OCI-LY1 (cell line): ENCODE measurements around the gene GALNT7.

Experiments used
- H2AFZ ChIP-seq: fragments of 200-600 bp; sonication (generic), shearing (Covaris generic); 2 replicates; pipeline ENCODE4 v1.6.0; 2014; ENCODE audit warnings: antibody characterized with exemption, mild to moderate bottlenecking, low read length
- H3F3A ChIP-seq: fragments of 200-600 bp; sonication (generic), shearing (Covaris generic); 2 replicates; pipeline ENCODE4 v1.6.0; 2014; ENCODE audit warnings: mild to moderate bottlenecking, antibody characterized with exemption, low read length, moderate library complexity; ENCODE audit not compliant: insufficient read depth
- H3K27ac ChIP-seq: fragments of 200-600 bp; sonication (generic); 2 replicates; pipeline ENCODE4 v1.5.1; 2014; ENCODE audit warnings: low read length, mixed run types, mild to moderate bottlenecking, low read depth; ENCODE audit not compliant: poor library complexity, severe bottlenecking
- H3K27me3 ChIP-seq: fragments of 200-600 bp; sonication (generic); 2 replicates; pipeline ENCODE4 v1.6.0; 2014; ENCODE audit warnings: antibody characterized with exemption, mild to moderate bottlenecking, low read length, moderate library complexity; ENCODE audit not compliant: insufficient read depth
- H3K36me3 ChIP-seq: fragments of 200-600 bp; sonication (generic); 2 replicates; pipeline ENCODE4 v1.6.1; 2014; ENCODE audit warnings: mild to moderate bottlenecking, antibody characterized with exemption, low read length, moderate library complexity, mixed read lengths; ENCODE audit not compliant: insufficient read depth
- H3K4me1 ChIP-seq: fragments of 200-600 bp; sonication (generic); 2 replicates; pipeline ENCODE4 v1.5.1; 2014; ENCODE audit warnings: mild to moderate bottlenecking, low read length, moderate library complexity; ENCODE audit not compliant: insufficient read depth, severe bottlenecking
- H3K4me2 ChIP-seq: fragments of 200-600 bp; sonication (generic), shearing (Covaris generic); 2 replicates; pipeline ENCODE4 v1.6.1; 2014; ENCODE audit warnings: low read length
- H3K4me3 ChIP-seq: fragments of 200-600 bp; sonication (generic); 2 replicates; pipeline ENCODE4 v1.5.1; 2014; ENCODE audit warnings: low read length, low read depth, mild to moderate bottlenecking, mixed read lengths; ENCODE audit not compliant: poor library complexity, severe bottlenecking
- H3K79me2 ChIP-seq: fragments of 200-600 bp; shearing (Covaris generic); 2 replicates; pipeline ENCODE4 v1.6.1; 2016; ENCODE audit warnings: mixed run types, low read length, mixed read lengths; ENCODE audit not compliant: insufficient read depth
- H3K9ac ChIP-seq: fragments of 200-600 bp; sonication (generic), shearing (Covaris generic); 2 replicates; pipeline ENCODE4 v1.6.1; 2014; ENCODE audit warnings: mild to moderate bottlenecking, low read length, mixed read lengths
- H3K9me2 ChIP-seq: fragments of 200-600 bp; sonication (generic), shearing (Covaris generic); 2 replicates; pipeline ENCODE4 v1.6.1; 2014; ENCODE audit warnings: low read depth, mild to moderate bottlenecking, low read length, mixed read lengths
- H3K9me3 ChIP-seq: fragments of 200-600 bp; shearing (Covaris generic); 2 replicates; pipeline ENCODE4 v1.6.1; 2014; ENCODE audit warnings: low read length, mixed read lengths
- H4K20me1 ChIP-seq: fragments of 200-600 bp; sonication (generic), shearing (Covaris generic); 2 replicates; pipeline ENCODE4 v1.6.0; 2016; ENCODE audit warnings: mild to moderate bottlenecking, low read length; ENCODE audit not compliant: insufficient read depth
- EZH2 ChIP-seq: fragments of 200-600 bp; sonication (generic), shearing (Covaris generic); IDR thresholded peaks from 2 replicates; pipeline ENCODE4 v1.8.0; 2017; ENCODE audit warnings: borderline replicate concordance, mixed run types, mild to moderate bottlenecking, antibody characterized with exemption, low read length, moderate library complexity, mixed read lengths
- TF ChIP-seq, protein P1 (sequence below): fragments of 200-600 bp; sonication (generic), shearing (Covaris generic); IDR thresholded peaks from 2 replicates; pipeline ENCODE4 v1.5.1; 2017; ENCODE audit warnings: mild to moderate bottlenecking, antibody characterized with exemption, low read length, moderate library complexity, mixed read lengths

The GALNT7 gene

DNA sequence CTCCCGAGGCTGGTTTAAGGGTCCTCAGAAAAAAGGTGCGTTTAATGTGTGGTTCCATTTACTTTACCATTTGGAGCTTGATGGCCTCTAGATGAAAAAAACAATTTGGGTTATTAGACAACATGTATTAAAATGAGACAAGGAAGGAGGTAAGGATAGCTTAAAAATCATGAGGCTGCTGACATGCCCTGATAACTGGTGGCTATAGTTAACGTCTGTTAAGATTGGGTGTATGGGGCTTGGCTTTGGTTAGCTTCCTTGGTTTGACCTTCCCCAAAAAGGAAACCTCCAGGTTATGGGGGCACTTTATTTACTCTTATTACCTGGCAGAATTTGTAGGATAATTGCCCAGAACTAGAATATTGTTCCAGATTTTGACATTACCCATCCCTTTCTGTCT is 114.0 kb downstream of the GALNT7 start:
- no peak for TF ChIP-seq EZH2
- TF ChIP-seq, protein P1, sequence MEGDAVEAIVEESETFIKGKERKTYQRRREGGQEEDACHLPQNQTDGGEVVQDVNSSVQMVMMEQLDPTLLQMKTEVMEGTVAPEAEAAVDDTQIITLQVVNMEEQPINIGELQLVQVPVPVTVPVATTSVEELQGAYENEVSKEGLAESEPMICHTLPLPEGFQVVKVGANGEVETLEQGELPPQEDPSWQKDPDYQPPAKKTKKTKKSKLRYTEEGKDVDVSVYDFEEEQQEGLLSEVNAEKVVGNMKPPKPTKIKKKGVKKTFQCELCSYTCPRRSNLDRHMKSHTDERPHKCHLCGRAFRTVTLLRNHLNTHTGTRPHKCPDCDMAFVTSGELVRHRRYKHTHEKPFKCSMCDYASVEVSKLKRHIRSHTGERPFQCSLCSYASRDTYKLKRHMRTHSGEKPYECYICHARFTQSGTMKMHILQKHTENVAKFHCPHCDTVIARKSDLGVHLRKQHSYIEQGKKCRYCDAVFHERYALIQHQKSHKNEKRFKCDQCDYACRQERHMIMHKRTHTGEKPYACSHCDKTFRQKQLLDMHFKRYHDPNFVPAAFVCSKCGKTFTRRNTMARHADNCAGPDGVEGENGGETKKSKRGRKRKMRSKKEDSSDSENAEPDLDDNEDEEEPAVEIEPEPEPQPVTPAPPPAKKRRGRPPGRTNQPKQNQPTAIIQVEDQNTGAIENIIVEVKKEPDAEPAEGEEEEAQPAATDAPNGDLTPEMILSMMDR = no peak
- Histone ChIP-seq H4K20me1 (no peaks in the 10 kb centered on the region), H3K27me3 (no peaks in the 10 kb centered on the region), H2AFZ (no peak overlapping the region; the same call in 1 of the 2 replicates), H3K4me3 (peak overlapping the region; percentile 54), H3K9me2 (no peaks in the 10 kb centered on the region), H3K4me1 (peaks cover 35% of the 10 kb centered on the region), H3K27ac (peak overlapping the region; percentile 83), H3K9ac (peak overlapping the region; percentile 60), H3K4me2 (peak overlapping the region; percentile 78), H3K36me3 (peaks cover 15% of the 10 kb centered on the region), H3K9me3 (peaks cover 10% of the 10 kb centered on the region), H3F3A (no peaks in the 10 kb centered on the region), H3K79me2 (no peaks in the 10 kb centered on the region; the same call in 1 of the 2 replicates)

- Histone ChIP-seq H3K4me3 (no peak overlapping the region), H4K20me1 (no peaks in the 10 kb centered on the region), H3K27ac (no peak overlapping the region), H3K36me3 (peaks cover 15% of the 10 kb centered on the region), H3K9me2 (no peaks in the 10 kb centered on the region), H3K9me3 (peaks cover 10% of the 10 kb centered on the region), H3K9ac (no peak overlapping the region), H3K27me3 (no peaks in the 10 kb centered on the region), H3F3A (no peaks in the 10 kb centered on the region), H2AFZ (no peak overlapping the region), H3K4me2 (no peak overlapping the region), H3K79me2 (no peaks in the 10 kb centered on the region; the same call in 1 of the 2 replicates), H3K4me1 (peaks cover 35% of the 10 kb centered on the region)
- TF ChIP-seq EZH2 = no peak
- TF ChIP-seq, protein P1 = no peak
Observed at GRCh38 chr4:173284463-173284862, 115.9 kb downstream of the GALNT7 start.

- no peak overlapping the region for H2AFZ ChIP-seq
- no peaks in the 10 kb centered on the region for H3K27me3 ChIP-seq
- no peak overlapping the region for H3K27ac ChIP-seq
- H4K20me1 ChIP-seq = no peaks in the 10 kb centered on the region
- no peaks in the 10 kb centered on the region; the same call in 1 of the 2 replicates for H3K79me2 ChIP-seq
- H3F3A ChIP-seq = no peaks in the 10 kb centered on the region
- peaks cover 10% of the 10 kb centered on the region for H3K9me3 ChIP-seq
- TF ChIP-seq, protein P1 = no peak
- no peak for TF ChIP-seq EZH2
- H3K4me2 ChIP-seq = no peak overlapping the region
- H3K4me1 ChIP-seq = peaks cover 13% of the 10 kb centered on the region
- H3K9me2 ChIP-seq = no peaks in the 10 kb centered on the region
- H3K4me3 ChIP-seq = no peak overlapping the region
- peaks cover 15% of the 10 kb centered on the region for H3K36me3 ChIP-seq
- no peak overlapping the region for H3K9ac ChIP-seq
Observed at GRCh38 chr4:173287486-173287885, 118.9 kb downstream of the GALNT7 start.
